IPS-18c (cell line): Measurements from ENCODE around the gene PREX1.

Experiments used
- H3K4me3 ChIP-seq: 2 replicates; pipeline ENCODE4 v1.7.0; 2013; ENCODE audit warnings: low read depth, mild to moderate bottlenecking, low read length, moderate library complexity; ENCODE audit not compliant: insufficient read depth
- H3K9me3 ChIP-seq: one replicate; pipeline ENCODE4 v1.6.1; 2013; ENCODE audit warnings: mild to moderate bottlenecking, low read length, moderate library complexity; ENCODE audit not compliant: control insufficient read depth, insufficient read depth

Gene PREX1

DNA sequence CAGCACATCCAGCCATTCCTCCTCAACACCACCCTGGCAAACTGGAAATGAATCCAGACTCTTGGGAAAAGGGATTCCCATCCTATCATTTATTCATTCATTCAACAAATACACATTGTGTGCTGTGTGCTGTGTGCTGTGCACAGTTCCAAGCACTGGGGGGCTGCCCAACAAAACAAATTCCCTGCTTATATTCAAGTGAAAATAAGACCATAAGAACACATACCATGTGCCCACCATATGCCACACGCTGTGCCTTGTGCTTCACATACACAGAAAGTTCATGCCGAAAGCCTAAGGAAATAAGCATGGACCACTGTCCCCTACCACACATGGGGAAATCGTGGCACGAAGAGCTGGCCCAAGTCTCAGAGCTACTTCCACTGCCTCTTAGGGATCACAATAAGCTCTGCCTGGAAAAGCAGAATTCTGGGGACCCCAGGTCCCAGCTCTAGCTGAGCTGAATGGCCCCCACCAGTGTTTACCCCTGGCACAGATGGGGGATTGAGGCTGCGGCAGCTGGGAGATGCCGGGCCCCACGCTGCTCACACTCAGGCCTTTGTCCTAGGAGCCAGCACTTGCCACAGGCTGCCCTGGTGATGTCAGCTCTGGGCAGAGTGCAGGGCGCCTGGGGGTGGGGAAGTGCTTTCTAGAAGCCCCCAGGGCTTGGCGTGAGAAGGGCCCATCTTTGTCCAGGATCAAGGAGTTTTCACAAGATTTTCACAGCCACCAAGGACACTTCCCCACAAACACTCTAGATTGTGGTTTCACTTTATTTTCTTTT is 99.6 kb downstream of the PREX1 start:
- Histone ChIP-seq H3K9me3 (peaks cover 2% of the 10 kb centered on the region), H3K4me3 (no peak overlapping the region)

DNA sequence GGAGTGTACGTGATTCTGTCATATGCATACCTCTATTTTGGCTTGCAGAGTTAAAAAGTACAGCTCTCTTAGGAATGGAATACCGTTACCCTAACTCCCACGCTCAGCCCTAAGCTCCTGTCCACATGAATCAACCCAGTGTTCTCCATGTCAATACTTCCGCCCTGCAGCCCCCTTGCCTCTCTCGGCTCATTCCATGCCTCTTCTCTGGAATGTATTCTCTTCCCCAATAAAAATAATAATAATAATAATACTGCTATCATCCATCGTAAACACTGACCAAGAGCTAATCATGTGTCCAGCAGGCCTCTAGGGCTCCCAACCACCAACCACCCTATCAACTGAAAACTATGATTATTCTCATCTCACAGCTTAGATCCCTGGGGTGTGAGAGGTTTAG is 100.6 kb downstream of the PREX1 start:
- Histone ChIP-seq H3K9me3 (no peaks in the 10 kb centered on the region), H3K4me3 (no peak overlapping the region)

DNA sequence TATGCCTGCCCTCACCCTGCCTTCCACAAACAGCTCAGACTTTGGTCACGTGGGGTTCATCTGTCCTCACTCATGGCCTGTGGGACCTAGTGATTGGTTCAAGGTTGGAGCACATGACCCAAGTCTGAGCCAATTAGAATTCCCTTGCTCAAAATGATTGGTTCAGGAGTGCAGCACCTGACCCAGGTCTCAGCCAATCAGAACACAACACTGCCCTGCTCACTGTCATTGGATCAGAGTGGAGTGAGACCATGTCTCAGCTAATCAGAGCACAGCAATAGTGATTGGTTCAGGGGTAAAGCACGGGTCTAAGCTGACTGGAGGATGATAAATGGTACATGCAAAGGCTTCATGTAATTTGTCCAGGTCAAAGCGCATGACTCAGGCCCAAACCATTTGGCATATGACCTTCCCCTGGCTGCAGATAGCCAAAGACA is 102.2 kb downstream of the PREX1 start:
- Histone ChIP-seq H3K9me3 (no peaks in the 10 kb centered on the region), H3K4me3 (no peak overlapping the region)

DNA sequence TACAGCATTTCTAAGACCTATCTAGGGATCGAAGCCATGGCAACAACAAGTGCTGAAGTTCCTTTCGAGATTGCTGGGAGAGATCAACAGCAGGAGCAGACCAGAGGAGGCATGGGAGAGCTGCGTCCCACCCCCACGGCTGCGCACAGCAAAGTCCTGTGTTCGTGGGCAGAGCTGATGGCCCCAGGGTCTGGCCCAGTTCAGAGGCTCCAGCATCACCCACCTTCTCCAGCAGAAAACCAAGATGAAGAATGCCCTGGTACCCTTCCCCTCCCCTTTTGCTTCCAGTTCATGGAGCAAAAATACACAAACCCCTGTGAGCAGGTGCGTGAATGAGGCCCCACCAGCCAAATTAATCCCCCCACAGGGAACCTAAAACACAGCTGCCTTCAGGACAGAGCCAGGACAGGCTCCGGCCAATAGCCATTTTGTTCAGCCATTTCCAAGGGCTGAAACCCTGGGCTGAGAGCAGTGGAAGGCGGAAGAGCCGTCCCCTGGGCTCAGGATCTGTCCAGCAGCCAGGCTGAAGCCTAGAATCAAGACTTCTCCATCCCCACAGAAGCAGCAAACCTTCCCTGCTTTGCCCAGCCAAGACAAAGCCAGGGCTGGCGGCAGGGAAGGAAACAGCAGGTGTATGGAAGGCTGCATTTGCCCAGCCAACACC is 102.8 kb downstream of the PREX1 start:
- no peaks in the 10 kb centered on the region for H3K9me3 ChIP-seq
- no peak overlapping the region for H3K4me3 ChIP-seq

DNA sequence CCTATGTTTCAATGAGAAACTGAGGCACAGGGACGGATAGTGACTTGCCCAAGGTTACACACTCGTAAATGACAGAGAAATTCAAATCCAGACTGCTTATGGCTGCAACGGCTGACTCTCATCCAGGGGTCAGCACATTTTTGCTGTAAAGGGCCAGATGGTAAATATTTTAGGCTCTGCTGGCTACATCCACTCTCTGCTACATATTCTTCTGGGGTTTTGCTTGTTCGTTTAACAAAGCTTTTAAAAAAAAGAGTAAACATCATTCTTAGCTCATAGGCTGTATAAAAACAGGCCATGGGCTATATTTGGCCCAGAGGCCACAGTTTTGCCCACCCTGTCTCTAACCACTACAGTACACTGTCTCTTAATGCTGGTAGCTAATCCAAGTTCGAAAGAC is 103.4 kb downstream of the PREX1 start:
- H3K4me3 ChIP-seq, result no peak overlapping the region
- no peaks in the 10 kb centered on the region for H3K9me3 ChIP-seq

DNA sequence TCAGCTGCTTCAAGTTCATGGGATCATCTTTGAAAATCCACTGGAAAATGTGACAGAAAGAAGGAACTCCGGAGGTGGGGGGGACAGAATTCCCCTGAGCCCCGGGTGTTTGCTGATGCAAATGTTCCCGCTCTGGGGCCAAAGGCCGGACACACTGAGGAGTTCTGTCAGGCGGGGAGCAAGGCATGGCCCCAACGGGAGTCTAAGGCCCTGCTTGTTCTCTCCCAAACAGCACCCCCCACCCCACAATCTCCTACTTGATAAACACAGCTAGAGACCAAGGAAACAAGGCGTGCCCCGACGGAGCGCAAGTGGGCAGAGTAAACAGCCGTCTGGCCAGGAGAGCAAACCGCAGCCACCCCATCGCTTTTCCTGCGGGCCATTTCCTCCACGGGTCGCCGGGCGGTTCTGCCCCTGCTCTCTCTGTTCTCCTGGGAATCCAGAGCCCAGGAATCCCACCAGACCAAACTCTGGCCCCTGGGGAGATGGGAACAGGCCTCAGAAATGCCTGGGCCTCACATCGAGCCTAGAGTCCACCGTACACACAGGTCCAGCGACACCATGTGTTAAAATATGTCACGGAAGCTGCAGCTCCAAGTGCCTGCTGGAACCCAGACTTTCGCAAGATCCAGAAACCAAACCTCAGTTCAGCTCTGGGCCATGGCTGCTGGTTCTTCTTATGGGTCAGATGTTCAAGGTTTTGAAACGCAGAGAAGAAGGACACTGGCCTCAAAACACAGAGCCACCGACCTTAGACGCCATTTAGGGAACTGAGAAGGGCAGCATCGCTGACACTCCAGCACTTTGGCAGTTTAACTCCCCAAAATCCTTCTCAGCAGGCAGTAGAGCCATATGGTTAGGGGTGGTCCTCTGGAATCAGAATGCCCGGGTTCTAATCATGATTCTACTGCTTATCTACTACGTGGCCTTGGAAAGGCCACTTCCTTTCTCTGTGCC is 104.2 kb downstream of the PREX1 start:
- Histone ChIP-seq H3K4me3 (no peak overlapping the region), H3K9me3 (no peaks in the 10 kb centered on the region)

DNA sequence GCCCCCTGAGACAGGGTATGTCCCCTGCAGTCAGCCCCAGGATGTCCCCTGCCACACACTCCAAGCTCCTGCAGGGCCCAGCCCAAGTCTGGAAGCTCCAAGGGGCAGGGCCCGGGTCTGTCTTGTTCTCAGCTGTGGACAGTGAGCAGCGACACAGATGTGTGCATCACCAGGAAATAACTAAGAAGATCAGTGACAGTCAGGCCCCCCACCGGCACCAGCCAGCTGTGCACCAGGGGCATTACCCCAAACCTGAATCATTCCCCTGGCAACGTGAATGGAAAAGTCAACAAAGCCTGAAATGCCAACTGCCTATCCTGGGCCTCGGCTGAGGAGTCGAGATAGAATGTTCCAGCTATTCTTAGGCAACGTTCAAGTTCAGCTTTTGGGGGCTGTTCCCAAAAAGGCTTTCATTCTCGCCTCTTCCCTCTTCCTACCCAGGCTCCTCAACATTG is 105.0 kb downstream of the PREX1 start:
- Histone ChIP-seq H3K9me3 (no peaks in the 10 kb centered on the region), H3K4me3 (no peak overlapping the region)

DNA sequence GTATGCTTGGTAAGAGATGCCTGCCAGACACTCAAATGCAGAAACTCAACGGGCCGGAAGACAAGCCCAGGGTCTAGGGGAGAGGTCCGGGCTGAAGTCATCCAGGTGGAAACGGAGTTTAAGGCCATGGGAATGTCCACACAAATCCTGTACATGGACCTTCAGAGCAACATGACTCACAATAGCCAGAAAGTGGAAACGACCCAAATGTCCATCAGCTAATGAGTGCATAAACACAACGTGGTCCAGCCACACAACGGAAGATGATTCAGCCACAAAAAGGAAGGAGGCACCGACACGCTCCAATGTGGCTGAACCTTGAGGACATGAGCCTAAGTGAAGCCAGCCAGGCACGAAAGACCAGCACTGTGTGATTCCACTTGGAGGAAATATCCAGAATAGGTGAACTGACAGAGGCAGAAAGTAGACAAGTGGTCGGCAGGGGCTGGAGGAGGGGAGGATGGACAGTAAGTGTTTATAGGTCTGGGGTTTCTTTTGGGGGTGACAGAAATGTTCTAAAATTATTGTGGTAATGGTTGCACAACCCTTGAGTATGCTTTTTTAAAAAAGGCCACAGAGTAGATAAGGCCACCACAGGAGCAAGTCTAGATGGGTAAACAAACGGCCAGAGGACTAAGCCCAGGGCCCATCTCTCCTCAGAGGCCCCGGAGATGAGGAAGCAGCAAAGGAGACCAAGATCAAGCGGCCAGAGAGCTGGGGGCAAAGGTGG is 105.6 kb downstream of the PREX1 start:
- no peak overlapping the region for H3K4me3 ChIP-seq
- H3K9me3 ChIP-seq, result no peaks in the 10 kb centered on the region

DNA sequence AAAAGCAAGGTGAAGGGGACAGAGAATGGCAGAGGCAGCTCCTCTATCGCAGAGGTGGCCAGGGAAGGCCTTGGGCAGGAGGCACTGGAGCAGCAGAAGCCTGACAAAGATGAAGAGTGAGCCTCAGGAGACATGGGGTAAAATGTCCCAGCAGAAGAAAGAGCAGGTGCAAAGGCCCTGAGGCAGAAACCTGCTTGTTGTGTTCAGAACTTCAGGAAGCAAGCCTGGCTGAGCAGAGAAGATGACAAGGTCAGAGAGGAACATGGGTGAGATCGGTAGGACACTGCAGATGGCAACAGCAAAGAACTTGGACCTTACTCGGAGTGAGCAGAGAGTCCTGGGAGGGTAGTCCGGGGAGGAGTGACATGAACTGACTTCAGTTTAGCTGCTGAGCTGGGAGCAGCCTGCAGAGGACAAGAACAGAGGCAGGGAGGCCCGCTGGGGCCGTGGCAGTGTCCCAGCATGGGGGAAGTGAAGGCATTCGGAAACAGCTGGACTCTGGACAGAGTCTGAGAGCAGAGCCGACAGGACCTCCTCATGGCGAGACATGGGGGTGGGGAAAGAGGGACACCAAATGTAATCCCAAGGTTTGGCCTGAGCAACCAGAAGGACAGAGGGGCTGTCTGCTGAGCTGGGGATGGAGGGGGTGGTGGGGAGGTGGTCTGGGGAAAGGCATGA is 106.3 kb downstream of the PREX1 start:
- Histone ChIP-seq H3K9me3 (no peaks in the 10 kb centered on the region), H3K4me3 (no peak overlapping the region)

DNA sequence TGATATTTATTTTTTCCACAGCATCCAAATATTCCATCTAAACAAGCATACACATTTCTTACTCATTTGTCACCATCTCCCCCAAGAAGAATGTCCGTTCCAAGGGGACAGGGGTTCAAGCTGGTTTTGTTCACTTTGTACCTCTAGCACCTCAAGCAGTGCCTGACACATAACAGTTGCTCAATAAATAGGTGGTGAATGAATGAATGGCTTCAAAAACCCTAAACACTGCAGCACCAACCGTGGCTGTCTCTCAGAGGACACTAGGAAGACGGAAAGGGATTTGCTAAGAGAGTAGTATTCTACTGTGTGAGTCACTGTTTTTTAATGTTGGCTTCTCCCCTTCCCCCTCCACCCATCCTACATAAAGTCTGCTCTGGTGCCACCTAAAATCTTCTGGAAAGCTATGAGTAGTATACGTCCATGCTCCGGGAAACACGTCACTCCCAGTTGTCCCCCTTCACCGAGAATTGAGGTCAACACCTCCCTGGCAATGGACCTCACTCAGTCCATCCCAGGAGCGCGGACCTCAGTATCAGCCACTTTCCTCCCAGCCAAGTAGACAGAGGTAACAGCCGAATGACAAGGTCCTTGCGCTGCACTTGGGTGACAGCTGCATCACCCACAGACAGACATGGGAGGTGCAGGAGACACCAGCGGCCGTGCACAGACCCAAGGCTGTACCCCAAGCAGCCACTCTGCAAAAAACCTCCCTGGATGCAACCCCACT is 107.4 kb downstream of the PREX1 start:
- Histone ChIP-seq H3K4me3 (no peak overlapping the region), H3K9me3 (no peaks in the 10 kb centered on the region)

DNA sequence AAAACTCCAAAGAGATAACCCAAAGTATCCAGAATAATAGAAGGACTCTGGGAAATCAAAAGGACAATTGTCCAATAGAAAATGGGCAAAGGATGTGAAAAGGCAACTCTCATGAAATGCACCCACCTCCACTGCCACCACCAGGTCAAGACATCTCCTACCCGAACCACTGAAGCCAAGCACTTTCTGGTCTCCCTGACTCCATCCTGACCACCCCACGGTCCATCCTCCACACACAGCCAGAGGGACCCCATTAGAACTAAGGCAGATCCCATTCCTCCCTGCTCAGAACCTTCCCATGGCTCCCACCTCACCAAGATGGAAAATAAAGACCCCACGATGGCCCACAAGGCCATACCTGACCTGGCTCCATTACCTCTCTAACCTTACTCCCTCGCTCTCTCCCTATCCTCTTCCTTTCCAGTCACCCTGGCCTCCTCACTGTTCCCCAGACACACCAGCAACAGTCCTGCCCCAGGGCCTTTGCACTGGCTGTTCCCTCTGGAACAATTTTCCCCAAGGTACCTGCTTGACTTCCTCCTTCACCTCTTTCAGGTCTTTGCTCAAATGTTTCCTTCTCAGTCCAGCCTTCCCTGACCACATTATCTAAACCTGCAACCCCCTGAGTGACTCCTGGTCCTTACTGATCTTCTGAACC is 108.1 kb downstream of the PREX1 start:
- Histone ChIP-seq H3K9me3 (no peaks in the 10 kb centered on the region), H3K4me3 (no peak overlapping the region)

DNA sequence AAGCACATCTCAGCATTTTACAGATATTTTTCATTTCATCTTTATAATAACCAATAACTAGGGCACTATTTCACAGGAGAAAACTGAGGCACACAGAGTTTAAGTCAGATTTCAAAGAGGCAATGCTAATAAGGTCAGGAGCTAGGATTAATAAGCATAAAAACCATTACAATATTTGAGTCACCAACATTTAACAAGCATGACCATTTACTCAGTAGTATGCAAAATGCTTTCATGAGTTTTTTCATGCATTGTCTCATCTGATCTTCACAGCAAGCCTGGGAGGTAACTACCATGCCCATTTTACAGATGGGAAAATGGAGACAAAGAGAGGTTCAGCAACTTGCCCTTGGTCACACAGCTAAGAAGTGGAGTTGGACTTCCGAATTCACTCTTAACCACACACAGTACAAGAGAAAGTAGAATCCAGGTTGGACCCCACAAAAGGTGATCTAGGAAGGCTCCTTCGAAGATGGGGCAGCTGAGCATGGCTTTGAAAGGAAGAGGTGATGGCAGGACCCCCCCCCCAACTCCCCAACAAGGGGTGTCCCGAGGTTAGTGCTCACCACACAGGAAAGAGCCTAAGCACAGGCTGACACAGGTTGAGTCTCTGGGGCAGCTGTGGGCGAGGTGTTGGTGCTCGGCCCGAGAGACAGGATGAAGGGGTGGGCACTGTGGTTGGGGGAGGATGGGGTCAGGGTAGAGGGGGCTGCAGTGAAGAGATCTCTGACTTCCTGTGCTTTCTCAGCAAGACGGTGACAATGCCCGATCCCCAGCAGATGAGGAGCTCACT is 108.8 kb downstream of the PREX1 start:
- Histone ChIP-seq H3K9me3 (no peaks in the 10 kb centered on the region), H3K4me3 (no peak overlapping the region)

DNA sequence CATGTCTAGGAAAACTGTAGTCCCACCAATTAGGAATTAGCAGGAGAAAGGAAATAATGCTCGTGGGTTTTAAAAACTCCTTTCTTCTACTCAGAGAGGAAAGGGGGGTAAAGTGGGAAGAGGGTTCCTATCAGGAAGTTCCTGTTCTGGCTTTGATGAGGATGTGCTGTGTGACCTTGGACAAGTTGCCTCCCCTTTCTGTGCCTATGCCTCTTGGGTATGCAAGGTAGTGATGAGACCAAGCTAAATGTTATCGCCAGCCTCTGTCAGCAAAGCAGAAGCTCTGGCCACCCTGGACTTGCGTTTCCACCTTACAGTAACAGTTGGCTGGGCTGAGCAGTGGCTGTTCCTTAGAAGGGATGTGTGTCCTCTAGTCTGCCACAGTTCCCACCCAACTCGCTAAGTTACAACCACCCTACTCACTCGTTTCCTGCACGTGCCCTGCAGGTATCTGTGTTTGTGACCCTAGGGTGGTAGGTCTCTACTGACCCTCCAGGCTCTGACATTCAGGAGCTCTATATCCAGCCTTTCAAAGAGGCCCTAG is 110.0 kb downstream of the PREX1 start:
- no peaks in the 10 kb centered on the region for H3K9me3 ChIP-seq

DNA sequence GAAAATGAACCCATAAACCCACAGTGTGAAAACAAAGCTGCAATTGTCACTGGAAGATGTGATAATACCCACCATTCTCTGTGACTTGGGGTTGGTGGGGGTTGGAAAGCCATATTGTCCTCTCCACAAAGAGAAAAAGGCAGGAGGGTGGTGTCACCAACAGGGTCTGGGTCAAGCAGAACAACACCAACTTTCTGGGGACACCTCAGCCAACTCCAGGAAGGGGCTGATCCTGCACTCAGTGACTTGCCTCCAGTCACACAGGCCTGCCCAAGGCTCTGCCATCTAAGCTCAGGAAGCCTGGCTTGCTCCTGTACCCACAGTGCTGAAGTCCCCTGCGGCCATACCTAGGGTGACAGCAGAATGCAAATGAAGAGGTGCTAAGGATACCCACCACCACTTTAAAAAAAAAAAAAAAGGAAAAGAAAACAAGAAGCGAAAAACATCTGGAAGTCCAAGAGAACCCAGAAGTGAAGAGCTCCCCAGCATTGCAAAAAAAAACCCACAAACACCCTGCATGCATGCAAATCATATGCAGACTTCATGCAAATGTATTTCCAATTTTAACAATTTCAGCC is 110.6 kb downstream of the PREX1 start:
- H3K4me3 ChIP-seq, result no peak overlapping the region
- no peaks in the 10 kb centered on the region for H3K9me3 ChIP-seq

More for the DNA sequence above, 110.0 kb downstream of the PREX1 start:
- no peak overlapping the region for H3K4me3 ChIP-seq
